ENCODE measurements around the gene ITM2C.

Gene ITM2C

GRCh38 chr2:230864605-230865306 is at the start of gene ITM2C:
Gene ITM2C, plus strand, starts transcription at chr2:230864942. Its CDS starts 84 bp downstream, at chr2:230865026.
- Mint-ChIP-seq H3K27ac (peak within 1 kb of the TSS; percentile 47), H3K9me3 (no peaks in the 10 kb centered on the region), H3K36me3 (ENCODE audit: low read depth) (peaks cover 6% of the 10 kb centered on the region), H3K4me3 (peak within 1 kb of the TSS; percentile 73), H3K4me1 (ENCODE audit: low read depth) (peaks cover 40% of the 10 kb centered on the region), H3K27me3 (peaks cover 73% of the 10 kb centered on the region)
- intact Hi-C loops (cut with micrococcal nuclease) = no loop called here

GRCh38 chr2:230815088-230815487 is 49.7 kb upstream of the ITM2C start:
- Mint-ChIP-seq H3K27ac (no peak overlapping the region), H3K4me3 (no peak overlapping the region), H3K27me3 (no peaks in the 10 kb centered on the region), H3K4me1 (ENCODE audit: low read depth) (no peaks in the 10 kb centered on the region), H3K36me3 (ENCODE audit: low read depth) (peaks cover 97% of the 10 kb centered on the region), H3K9me3 (no peaks in the 10 kb centered on the region)
- intact Hi-C loops (cut with micrococcal nuclease) = no loop called here

- no peak overlapping the region for H3K4me3 Mint-ChIP-seq
- no peaks in the 10 kb centered on the region for H3K4me1 Mint-ChIP-seq (ENCODE audit: low read depth)
- H3K27ac Mint-ChIP-seq = no peak overlapping the region
- no peaks in the 10 kb centered on the region for H3K9me3 Mint-ChIP-seq
- H3K27me3 Mint-ChIP-seq = no peaks in the 10 kb centered on the region
- intact Hi-C loops (cut with micrococcal nuclease) = no loop called here
- H3K36me3 Mint-ChIP-seq (ENCODE audit: low read depth) = peaks cover 96% of the 10 kb centered on the region
These were observed 48.0 kb upstream of the ITM2C start for GRCh38 chr2:230816735-230817134.

- H3K36me3 Mint-ChIP-seq (ENCODE audit: low read depth) = peaks cover 74% of the 10 kb centered on the region
- intact Hi-C loops (cut with micrococcal nuclease) = no loop called here
- H3K9me3 Mint-ChIP-seq = no peaks in the 10 kb centered on the region
- no peak overlapping the region for H3K4me3 Mint-ChIP-seq
- no peaks in the 10 kb centered on the region for H3K27me3 Mint-ChIP-seq
- H3K27ac Mint-ChIP-seq = no peak overlapping the region
- H3K4me1 Mint-ChIP-seq (ENCODE audit: low read depth) = peaks cover 3% of the 10 kb centered on the region
These were observed 45.3 kb upstream of the ITM2C start for GRCh38 chr2:230819433-230819832.

- Mint-ChIP-seq H3K27ac (no peak overlapping the region), H3K27me3 (peaks cover 18% of the 10 kb centered on the region), H3K9me3 (no peaks in the 10 kb centered on the region), H3K4me1 (ENCODE audit: low read depth) (peaks cover 7% of the 10 kb centered on the region), H3K4me3 (no peak overlapping the region), H3K36me3 (ENCODE audit: low read depth) (peaks cover 54% of the 10 kb centered on the region)
- intact Hi-C loops (cut with micrococcal nuclease) = loop anchor here (5.0 kb wide), 2 partner anchors 166 to 236 kb away; partner anchors contain the start of gene PSMD1
These were observed 43.3 kb upstream of the ITM2C start for GRCh38 chr2:230821261-230821990.

- no peaks in the 10 kb centered on the region for H3K9me3 Mint-ChIP-seq
- no peak overlapping the region for H3K27ac Mint-ChIP-seq
- intact Hi-C loops (cut with micrococcal nuclease) = loop anchor here (5.0 kb wide), 2 partner anchors 165 to 235 kb away; partner anchors contain the start of gene PSMD1
- H3K27me3 Mint-ChIP-seq = peaks cover 25% of the 10 kb centered on the region
- H3K4me1 Mint-ChIP-seq (ENCODE audit: low read depth) = peaks cover 7% of the 10 kb centered on the region
- no peak overlapping the region for H3K4me3 Mint-ChIP-seq
- H3K36me3 Mint-ChIP-seq (ENCODE audit: low read depth) = peaks cover 48% of the 10 kb centered on the region
These were observed 42.7 kb upstream of the ITM2C start for GRCh38 chr2:230821991-230822520.

GRCh38 chr2:230823264-230823964 is 41.3 kb upstream of the ITM2C start:
- Mint-ChIP-seq H3K4me1 (ENCODE audit: low read depth) (peaks cover 7% of the 10 kb centered on the region), H3K27me3 (peaks cover 34% of the 10 kb centered on the region), H3K36me3 (ENCODE audit: low read depth) (peaks cover 34% of the 10 kb centered on the region), H3K9me3 (no peaks in the 10 kb centered on the region), H3K27ac (no peak overlapping the region), H3K4me3 (no peak overlapping the region)
- intact Hi-C loops (cut with micrococcal nuclease) = loop anchor here (5.0 kb wide), 2 partner anchors 164 to 234 kb away; partner anchors contain the start of gene PSMD1

- H3K27me3 Mint-ChIP-seq = peaks cover 44% of the 10 kb centered on the region
- H3K36me3 Mint-ChIP-seq (ENCODE audit: low read depth) = peaks cover 26% of the 10 kb centered on the region
- H3K9me3 Mint-ChIP-seq = no peaks in the 10 kb centered on the region
These were observed 40.2 kb upstream of the ITM2C start for GRCh38 chr2:230824406-230824978.

GRCh38 chr2:230825354-230825753 is 39.4 kb upstream of the ITM2C start:
- Mint-ChIP-seq H3K27me3 (peaks cover 52% of the 10 kb centered on the region), H3K9me3 (peaks cover 6% of the 10 kb centered on the region), H3K4me3 (no peak overlapping the region), H3K36me3 (ENCODE audit: low read depth) (peaks cover 18% of the 10 kb centered on the region), H3K4me1 (ENCODE audit: low read depth) (peaks cover 11% of the 10 kb centered on the region), H3K27ac (no peak overlapping the region)
- intact Hi-C loops (cut with micrococcal nuclease) = no loop called here

More at GRCh38 chr2:230824406-230824978, 40.2 kb upstream of the ITM2C start:
- Mint-ChIP-seq H3K4me3 (peak overlapping the region; percentile 55), H3K4me1 (ENCODE audit: low read depth) (peaks cover 7% of the 10 kb centered on the region), H3K27ac (no peak overlapping the region)
- intact Hi-C loops (cut with micrococcal nuclease) = loop anchor here (1.0 to 5.0 kb wide), 3 partner anchors 24 to 233 kb away; partner anchors contain the start of gene PSMD1

GRCh38 chr2:230827774-230828271 is 36.9 kb upstream of the ITM2C start:
- H3K9me3 Mint-ChIP-seq = peaks cover 6% of the 10 kb centered on the region
- intact Hi-C loops (cut with micrococcal nuclease) = no loop called here
- peak overlapping the region; percentile 11 for H3K4me3 Mint-ChIP-seq
- H3K27me3 Mint-ChIP-seq = peaks cover 57% of the 10 kb centered on the region
- no peak overlapping the region for H3K27ac Mint-ChIP-seq
- peaks cover 12% of the 10 kb centered on the region for H3K4me1 Mint-ChIP-seq (ENCODE audit: low read depth)
- H3K36me3 Mint-ChIP-seq (ENCODE audit: low read depth) = no peaks in the 10 kb centered on the region

- intact Hi-C loops (cut with micrococcal nuclease) = no loop called here
These were observed 36.3 kb upstream of the ITM2C start for GRCh38 chr2:230828272-230828961.

GRCh38 chr2:230829293-230829692 is 35.4 kb upstream of the ITM2C start:
- no peak overlapping the region for H3K27ac Mint-ChIP-seq
- H3K27me3 Mint-ChIP-seq = peaks cover 60% of the 10 kb centered on the region
- no peaks in the 10 kb centered on the region for H3K36me3 Mint-ChIP-seq (ENCODE audit: low read depth)
- intact Hi-C loops (cut with micrococcal nuclease) = no loop called here
- H3K4me3 Mint-ChIP-seq = no peak overlapping the region
- peaks cover 10% of the 10 kb centered on the region for H3K4me1 Mint-ChIP-seq (ENCODE audit: low read depth)
- peaks cover 6% of the 10 kb centered on the region for H3K9me3 Mint-ChIP-seq

More at GRCh38 chr2:230828272-230828961, 36.3 kb upstream of the ITM2C start:
- H3K9me3 Mint-ChIP-seq = peaks cover 6% of the 10 kb centered on the region
- H3K4me3 Mint-ChIP-seq = peak overlapping the region; percentile 40
- H3K4me1 Mint-ChIP-seq (ENCODE audit: low read depth) = peaks cover 12% of the 10 kb centered on the region
- no peak overlapping the region for H3K27ac Mint-ChIP-seq
- no peaks in the 10 kb centered on the region for H3K36me3 Mint-ChIP-seq (ENCODE audit: low read depth)
- peaks cover 60% of the 10 kb centered on the region for H3K27me3 Mint-ChIP-seq

- peaks cover 5% of the 10 kb centered on the region for H3K4me1 Mint-ChIP-seq (ENCODE audit: low read depth)
- H3K9me3 Mint-ChIP-seq = peaks cover 6% of the 10 kb centered on the region
- no peak overlapping the region for H3K4me3 Mint-ChIP-seq
- intact Hi-C loops (cut with micrococcal nuclease) = no loop called here
- no peaks in the 10 kb centered on the region for H3K36me3 Mint-ChIP-seq (ENCODE audit: low read depth)
- no peak overlapping the region for H3K27ac Mint-ChIP-seq
- peaks cover 55% of the 10 kb centered on the region for H3K27me3 Mint-ChIP-seq
These were observed 34.8 kb upstream of the ITM2C start for GRCh38 chr2:230829959-230830358.
